AML-193 (cell line): Measurements from ENCODE around the gene TP53BP1.
A peak's percentile ranks its signal among the peaks of the same experiment; 100 is the strongest.

Experiments used
- DNase-seq, 2 experiments: peaks; one replicate each; lab custom pipeline; 2025; lab: John Stamatoyannopoulos, UW

Gene TP53BP1

GRCh38 chr15:43489191-43489590, 3.8 kb downstream of the TP53BP1 start:
- DNase-seq = peak in 1 of 2 experiments; percentile 23

- no peak for DNase-seq
These were observed 4.2 kb downstream of the TP53BP1 start for GRCh38 chr15:43488790-43489189.

GRCh38 chr15:43487271-43487895, 5.6 kb downstream of the TP53BP1 start:
- no peak for DNase-seq

DNA sequence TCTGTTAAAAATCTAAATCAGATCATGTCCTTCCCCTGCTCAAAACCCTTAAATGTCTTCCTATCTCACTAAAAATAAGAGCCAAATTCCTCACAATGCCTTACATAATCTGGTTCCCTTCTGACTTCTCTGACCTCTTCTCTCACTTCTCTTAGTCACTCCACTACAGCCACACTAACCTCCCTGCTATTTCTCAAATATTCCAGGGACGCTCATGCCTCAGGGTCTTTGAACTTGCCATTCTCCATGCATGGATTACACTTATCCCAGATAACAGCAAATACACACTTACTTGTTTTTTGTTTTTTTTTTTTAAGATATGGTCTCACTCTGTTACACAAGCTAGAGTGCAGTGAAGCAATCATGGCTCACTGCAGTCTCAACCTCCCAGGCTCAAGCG, 8.5 kb downstream of the TP53BP1 start:
- no peak for DNase-seq

DNA sequence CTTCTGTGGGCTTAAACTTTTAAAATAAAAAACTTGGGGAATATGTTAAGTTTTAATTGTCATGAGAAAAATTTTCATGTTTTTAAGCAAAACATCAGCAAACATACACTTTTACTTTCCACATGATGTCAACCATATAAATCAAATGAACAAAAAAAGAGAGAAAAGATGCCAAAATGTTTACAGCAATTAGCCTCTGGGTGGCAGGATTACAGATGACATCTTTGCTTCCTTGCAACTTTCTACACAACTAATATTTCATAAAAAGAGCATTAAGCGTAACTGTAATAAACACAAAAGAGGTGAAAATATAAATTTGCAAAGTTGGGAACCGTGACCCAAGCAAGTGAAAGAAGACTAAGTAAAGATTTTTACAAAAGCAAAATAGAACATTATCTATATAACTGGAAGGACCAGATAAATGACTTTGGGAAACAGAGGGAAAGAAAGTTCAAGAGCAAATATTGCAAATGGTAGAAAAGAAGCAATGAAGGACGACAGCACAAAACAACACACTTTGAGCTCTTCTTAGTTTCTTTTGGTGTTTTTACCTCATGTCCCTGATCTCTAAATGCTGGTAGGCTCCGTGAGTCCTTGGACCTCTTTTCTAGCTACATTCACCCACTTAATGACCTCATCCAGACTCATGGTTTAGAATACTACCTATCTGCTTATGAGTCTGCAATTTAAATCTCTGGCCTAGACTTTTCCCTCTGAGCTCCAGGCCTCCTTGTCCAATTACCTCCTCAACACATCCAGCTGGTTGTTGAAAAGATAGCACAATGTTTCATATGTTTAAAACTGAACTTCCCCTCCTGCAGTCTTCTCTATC, 9.4 kb downstream of the TP53BP1 start:
- peak; percentile 8 to 26 for DNase-seq

GRCh38 chr15:43473885-43474284, 19.1 kb downstream of the TP53BP1 start:
- DNase-seq = no peak

DNA sequence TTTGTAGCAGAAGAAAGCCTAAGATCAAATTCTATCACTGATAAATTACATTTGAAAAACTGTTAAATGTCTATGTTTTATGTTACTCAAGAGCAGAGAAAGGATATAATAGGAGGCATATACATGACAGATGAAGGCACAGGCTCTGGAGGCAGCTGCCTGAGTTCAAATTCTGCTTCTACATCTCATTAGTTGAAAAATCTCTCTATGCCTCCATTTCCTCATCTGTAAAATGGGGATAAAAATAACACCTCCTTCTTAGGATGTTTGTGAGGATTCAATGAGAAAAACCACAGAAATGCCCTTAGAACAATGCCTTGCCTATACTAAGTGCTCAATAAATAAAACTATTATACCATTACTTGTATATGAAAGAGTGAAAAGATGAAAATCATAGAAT, 21.0 kb downstream of the TP53BP1 start:
- no peak for DNase-seq

- DNase-seq = no peak
These were observed 23.1 kb downstream of the TP53BP1 start for GRCh38 chr15:43469867-43470266.

GRCh38 chr15:43465100-43465499, 27.9 kb downstream of the TP53BP1 start:
- DNase-seq = peak; percentile 69 to 74

- no peak for DNase-seq
These were observed 29.0 kb downstream of the TP53BP1 start for GRCh38 chr15:43463998-43464397.

- peak; percentile 7 to 14 for DNase-seq
These were observed 29.4 kb downstream of the TP53BP1 start for GRCh38 chr15:43463507-43463906.

GRCh38 chr15:43449981-43450380, 43.0 kb downstream of the TP53BP1 start:
- no peak for DNase-seq

DNA sequence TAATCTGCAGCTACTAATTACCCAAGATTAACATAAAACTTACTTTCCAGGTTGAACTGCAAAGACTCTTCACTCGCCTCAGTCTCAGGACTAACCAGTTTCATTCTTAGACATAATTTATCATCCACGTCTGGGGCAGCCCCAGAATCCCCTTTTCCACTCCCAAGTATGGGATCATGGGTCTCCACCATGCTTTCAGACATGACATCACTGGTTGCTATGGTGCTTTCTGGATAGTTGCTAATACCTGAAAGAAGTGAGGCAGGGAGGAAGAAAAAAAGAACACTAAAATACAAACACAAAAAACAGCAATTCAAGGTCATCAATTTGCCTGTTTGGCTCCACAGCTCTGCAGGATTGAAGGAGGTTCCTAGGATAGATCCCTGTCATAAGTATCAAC, 46.6 kb downstream of the TP53BP1 start:
- no peak for DNase-seq

GRCh38 chr15:43441316-43441715, 51.6 kb downstream of the TP53BP1 start:
- DNase-seq = peak in 1 of 2 experiments; percentile 37

DNA sequence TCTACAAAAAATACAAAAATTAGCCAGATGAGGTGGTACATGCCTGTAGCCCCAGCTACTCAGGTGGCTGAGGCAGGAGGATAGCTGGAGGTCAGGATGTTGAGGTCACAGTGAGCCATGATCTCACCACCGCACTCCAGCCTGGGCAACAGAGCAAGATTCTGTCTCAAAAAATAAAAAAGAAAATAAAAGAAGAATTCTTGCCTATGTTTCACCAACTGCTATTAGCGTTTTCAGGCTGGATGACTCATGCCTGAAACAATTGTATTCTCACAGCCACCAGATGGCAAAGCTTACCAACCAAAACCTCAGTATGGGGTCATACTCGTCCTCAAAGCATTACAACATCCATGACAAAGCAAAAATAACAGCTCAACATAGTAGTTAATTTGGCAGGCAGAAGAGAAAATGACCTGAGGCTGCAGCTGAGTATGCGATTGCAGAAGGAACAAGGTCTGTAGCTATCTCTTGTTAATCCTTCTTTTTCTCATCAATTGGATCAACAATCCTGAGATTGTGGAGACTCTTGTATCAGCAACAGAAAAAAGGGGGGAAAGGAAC, 52.2 kb downstream of the TP53BP1 start:
- DNase-seq = peak; percentile 97 to 98

DNA sequence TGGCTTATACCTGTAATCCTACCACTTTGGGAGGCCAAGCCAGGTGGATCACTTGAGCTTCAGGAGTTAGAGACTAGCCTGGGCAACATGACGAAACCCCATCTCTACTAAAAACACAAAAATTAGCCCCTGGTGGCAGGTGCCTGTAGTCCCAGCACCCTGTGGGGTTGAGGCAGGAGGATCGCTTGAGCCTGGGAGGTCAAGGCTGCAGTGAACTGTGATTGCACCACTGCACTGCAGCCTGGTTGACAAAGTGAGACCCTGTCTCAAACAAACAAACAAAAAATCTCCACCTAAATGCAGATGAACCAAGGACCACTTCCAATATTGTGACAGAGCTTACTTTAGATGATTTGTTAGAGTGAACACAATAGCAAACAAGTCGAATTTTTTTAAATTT, 53.7 kb downstream of the TP53BP1 start:
- DNase-seq = no peak

GRCh38 chr15:43436395-43436794, 56.6 kb downstream of the TP53BP1 start:
- DNase-seq = no peak

- DNase-seq = no peak
These were observed 58.5 kb downstream of the TP53BP1 start for GRCh38 chr15:43434446-43434845.

DNA sequence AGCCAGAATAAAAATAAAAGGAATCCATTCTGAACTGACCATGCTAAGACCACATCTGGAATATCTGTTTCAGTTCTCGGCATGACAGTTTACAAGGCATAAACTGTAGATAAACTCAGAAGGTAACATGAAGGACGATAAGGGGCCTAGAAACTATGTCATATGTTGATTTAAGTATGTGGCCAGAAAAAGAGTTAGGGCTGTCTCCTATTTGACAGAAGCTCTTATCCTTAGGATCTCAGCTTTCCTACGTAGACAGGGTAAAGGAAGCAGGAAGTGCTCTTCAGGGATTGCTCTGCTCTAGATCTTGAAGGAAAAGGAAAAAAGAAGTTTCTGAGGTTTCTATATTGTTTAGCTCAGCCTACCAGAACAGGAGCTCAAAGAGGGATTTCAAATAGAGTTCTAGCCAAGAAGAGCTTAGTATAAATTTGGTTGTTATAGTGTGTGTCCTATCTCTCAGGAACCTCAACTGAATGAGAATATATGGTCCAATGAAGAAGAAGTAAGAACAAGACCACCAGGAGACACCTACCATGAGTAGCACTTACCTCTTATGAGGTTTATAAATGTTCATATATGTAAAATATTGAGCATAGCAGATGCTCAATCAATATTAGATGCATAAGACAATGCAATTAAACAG, 59.2 kb downstream of the TP53BP1 start:
- no peak for DNase-seq

DNA sequence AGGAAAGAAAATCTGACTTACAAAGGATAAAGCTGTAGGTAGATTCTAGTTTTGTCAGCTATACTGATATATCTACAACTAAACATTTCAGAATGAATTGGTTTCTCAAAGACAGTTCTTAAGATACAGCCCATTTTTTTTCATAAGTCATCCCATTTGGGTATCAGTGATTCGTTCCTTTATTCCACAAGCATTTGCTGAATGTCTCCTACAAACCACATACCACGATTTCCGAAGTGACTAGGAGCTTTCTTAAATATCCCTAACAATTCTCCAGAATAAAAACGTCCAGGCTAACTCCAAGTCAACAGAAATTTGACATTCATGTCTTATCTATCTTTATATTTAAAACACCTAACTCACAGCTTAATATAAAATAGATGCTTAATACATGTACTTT, 59.8 kb downstream of the TP53BP1 start:
- no peak for DNase-seq

DNA sequence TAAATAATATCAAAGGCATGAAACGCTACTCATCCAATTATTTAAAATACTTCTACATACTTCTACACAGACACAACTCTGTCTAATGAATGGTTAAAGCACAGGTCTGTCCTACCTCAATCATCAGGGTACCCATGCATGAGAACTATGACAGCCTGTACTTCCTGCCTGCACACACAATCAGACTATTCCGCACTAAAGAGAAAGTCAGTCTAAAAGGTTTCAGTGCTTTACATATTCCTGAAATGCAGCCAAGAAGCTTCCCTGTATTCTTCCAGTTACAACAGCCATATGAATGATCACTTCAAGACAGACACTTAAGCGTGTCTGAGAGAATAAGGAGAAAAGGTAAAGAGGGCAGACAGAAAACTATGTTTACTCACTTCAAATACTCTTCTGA, 63.3 kb downstream of the TP53BP1 start:
- no peak for DNase-seq

GRCh38 chr15:43423793-43424192, 69.2 kb downstream of the TP53BP1 start:
- DNase-seq = no peak

- no peak for DNase-seq
These were observed 72.1 kb downstream of the TP53BP1 start for GRCh38 chr15:43420876-43421275.
